ENCODE data around the gene MBD2.
"Not testable (repeated sequence)": the region's sequence is repeated elsewhere in the genome, so short reads cannot be mapped to it uniquely, and the experiment has no call there.

The MBD2 gene

DNA sequence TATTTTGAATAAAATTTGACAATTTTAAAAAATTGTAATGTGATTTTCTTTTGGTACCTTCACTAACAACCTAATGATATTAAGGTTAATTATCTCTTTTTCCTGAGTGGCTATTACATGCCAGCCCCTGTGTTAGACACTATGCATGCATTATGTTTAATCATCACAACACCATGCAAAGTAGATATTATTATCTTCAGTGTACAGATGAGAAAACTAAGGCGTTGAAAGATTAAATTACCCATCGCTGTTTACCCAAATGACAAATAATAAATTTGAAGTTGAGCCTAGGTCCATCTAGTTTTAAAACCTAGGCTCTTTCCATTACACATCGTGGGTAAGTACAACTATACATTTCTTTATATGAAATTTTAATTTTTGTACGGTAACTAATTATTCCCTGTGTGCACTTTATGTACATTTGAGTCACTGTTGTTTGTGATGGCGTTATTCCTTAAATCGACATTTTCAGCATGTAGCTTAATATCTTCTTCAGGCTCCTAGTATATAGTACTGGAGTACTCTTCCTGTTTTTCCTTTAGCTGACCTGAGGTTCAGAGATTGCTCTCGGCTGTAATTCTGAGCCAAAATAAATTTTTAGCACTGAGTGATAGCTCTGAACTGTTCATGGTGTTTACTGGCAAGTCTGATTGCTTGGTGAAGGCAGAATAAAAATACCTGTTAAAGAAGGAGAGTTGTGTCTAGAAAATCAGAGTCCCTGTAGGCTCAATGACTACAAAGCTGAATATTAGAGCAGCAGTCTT, 13.9 kb upstream of the MBD2 start:
- DNase-seq (ENCODE audit: low read depth in 1 of 2, low spot score in 1 of 2): no peak

- DNase-seq (ENCODE audit: low read depth in 1 of 2, low spot score in 1 of 2): no peak
Measured at GRCh38 chr18:54235871-54236270, 11.4 kb upstream of the MBD2 start.

GRCh38 chr18:54233747-54234146, 9.3 kb upstream of the MBD2 start:
- no peak for DNase-seq (ENCODE audit: low read depth in 1 of 2, low spot score in 1 of 2)

DNA sequence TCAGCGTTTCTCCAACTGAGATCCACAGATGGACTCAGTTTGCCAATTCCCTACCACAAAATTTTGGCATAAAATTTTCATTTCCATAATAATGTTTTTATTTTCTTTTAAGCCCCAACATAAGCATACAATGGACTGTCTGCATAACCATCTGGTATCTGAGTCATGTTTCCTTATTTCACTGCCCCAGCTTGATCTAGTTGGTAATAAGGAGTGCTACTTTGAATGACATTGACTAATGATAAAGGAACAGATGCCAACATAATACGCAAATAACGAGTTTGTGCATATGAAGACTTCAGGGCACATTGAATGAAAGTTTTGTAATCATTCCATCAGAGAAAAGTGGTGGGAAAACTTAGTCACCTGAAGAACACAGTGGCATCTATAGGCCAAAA, 8.8 kb upstream of the MBD2 start:
- no peak for DNase-seq (ENCODE audit: low read depth in 1 of 2, low spot score in 1 of 2)

GRCh38 chr18:54232485-54233227, 8.2 kb upstream of the MBD2 start:
- no peak for DNase-seq (ENCODE audit: low read depth in 1 of 2, low spot score in 1 of 2)

DNA sequence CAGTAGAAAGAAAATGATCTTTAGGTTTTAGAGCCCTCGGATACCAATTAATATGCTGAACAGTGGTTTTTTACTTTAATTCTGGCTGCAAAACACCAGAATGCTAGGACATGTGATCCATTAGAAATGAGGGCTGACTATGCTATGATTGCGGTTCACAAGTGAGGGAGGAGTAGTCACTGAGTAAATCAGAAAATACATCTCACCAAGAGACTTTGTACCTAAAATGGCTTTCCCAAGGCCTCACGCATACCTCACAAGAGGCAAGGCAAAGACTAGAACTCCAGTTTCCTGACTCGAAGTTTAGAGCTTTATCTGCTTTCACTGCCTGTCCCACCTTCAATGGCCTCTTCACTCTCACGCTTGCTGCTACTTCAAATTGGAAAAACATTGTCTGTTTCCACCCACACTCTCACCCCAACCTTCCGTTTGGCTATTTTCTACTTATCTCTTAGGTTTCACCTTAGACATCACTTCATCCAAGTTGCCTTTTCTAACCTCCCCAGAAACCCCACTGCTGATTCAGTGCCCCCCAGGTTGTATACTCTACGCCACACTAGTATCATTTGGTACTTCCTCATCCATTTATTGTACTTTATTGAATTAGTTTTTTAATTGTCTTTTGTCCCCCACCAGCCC, 5.1 kb upstream of the MBD2 start:
- no peak for DNase-seq (ENCODE audit: low read depth in 1 of 2, low spot score in 1 of 2)

DNA sequence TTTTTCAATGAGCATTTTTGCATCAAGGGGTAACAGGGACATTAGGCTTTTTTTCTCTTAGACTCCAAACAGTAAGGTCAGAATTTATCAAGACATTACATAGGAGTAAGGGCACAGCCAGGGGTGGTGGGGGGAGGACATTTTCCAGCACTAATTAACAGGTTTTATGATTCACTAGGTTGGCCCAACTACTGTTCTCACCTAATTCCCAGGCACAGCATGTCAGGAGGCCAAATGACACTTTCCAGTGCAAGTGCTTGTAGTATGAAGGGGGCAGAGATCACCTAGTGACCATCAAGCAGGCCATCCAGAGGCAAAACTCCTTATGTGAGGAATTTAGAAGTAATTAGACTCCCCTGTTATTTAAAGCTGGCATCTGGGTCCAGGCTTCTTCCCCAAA, 3.9 kb upstream of the MBD2 start:
- DNase-seq (ENCODE audit: low read depth in 1 of 2, low spot score in 1 of 2): no peak

GRCh38 chr18:54223568-54224241, 764 bp downstream of the MBD2 start:
- peak; percentile 30 to 52 for DNase-seq (ENCODE audit: low read depth in 1 of 2, low spot score in 1 of 2)

DNA sequence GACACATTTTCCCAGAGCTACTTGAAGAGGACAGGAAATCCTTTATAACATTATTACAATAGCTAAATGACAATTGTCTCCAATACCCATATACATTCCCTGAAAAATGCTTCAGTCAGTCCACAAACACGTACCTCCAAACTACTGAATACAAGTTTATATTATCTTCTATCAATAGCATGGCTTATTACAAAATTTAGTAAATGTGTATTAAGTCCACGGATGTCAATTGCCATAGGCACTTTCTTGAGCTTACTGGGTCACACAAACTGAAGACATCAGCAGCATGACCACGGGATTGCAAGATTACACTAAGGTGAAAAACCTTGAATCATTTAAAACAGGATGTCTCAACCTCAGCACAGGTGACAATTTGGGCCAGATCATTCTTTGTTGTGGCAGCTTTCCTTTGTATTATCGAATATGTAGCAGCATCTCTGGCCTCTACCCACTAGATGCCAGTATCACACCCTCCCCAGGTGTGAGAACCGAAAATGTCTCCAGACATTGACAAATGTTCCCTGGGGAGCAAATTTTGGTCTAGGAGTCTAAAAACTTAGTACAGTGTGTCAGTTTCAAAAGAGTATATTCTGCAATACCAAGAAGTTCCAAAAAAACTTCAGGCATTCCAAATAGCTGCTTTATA, 1.4 kb downstream of the MBD2 start:
- peak in 1 of 2 donors; percentile 40 for DNase-seq (ENCODE audit: low read depth in 1 of 2, low spot score in 1 of 2)

- DNase-seq (ENCODE audit: low read depth in 1 of 2, low spot score in 1 of 2): no peak
Measured at GRCh38 chr18:54220406-54220805, 4.1 kb downstream of the MBD2 start.

DNA sequence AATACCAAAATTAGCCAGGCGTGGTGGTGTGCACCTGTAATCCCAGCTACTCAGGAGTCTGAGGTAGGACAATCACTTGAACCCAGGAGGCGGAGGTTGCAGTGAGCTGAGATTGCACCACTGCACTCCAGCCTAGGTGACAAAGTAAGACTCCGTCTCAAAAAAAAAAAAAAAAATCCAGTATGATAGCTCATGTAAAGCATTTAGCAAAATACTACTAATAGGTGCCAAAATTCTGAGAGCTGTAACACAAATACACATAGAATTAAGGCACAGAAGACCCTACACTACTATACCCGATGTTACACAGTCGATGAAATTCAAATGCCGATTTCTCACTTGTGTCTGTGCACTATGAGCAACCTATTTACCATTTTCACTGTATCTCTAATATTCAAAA, 5.7 kb downstream of the MBD2 start:
- DNase-seq (ENCODE audit: low read depth in 1 of 2, low spot score in 1 of 2): not testable (repeated sequence)

DNA sequence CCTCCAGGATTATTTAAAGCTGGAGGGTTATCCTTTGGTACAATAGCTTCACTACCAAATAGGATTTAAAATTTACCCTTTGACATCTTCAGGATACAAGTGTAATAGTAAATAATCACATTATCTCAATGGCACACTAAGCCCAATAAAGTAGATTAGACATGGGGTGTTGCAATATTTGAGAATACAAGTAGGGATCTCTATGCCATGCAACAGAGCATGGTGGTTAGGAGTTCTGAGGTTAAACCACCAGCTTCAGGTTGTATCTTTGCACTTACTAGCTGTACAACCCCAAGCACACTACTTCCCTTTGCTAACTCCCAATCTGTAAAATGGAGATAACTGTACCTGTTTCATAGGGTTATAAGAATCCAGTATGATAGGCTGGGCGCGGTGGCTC, 6.2 kb downstream of the MBD2 start:
- DNase-seq (ENCODE audit: low read depth in 1 of 2, low spot score in 1 of 2): no peak

DNA sequence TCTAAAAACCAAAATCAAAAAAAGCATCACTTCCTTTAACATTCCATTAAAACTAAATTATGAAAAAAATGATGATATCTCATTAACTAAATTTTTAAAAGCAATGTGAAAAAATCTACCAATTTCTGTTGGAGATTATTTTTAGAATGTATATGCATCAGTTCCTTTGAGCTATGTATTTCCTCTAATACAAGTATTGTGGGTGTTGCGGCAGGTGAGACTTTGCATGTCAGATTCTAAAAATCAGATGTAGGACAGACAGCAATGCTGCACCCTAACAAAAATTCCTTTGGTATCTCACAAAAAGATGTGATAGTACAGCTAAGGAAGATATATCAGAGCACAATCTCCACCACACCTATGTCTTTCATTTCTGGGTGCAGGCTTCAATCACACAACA, 6.8 kb downstream of the MBD2 start:
- DNase-seq (ENCODE audit: low read depth in 1 of 2, low spot score in 1 of 2): no peak

- DNase-seq (ENCODE audit: low read depth in 1 of 2, low spot score in 1 of 2): no peak
Measured at GRCh38 chr18:54215069-54215468, 9.4 kb downstream of the MBD2 start.

- DNase-seq (ENCODE audit: low read depth in 1 of 2, low spot score in 1 of 2): no peak
Measured at GRCh38 chr18:54210463-54210862, 14.0 kb downstream of the MBD2 start.

GRCh38 chr18:54209471-54210180, 14.8 kb downstream of the MBD2 start:
- DNase-seq (ENCODE audit: low read depth in 1 of 2, low spot score in 1 of 2): no peak

GRCh38 chr18:54206447-54206846, 18.0 kb downstream of the MBD2 start:
- no peak for DNase-seq (ENCODE audit: low read depth in 1 of 2, low spot score in 1 of 2)

DNA sequence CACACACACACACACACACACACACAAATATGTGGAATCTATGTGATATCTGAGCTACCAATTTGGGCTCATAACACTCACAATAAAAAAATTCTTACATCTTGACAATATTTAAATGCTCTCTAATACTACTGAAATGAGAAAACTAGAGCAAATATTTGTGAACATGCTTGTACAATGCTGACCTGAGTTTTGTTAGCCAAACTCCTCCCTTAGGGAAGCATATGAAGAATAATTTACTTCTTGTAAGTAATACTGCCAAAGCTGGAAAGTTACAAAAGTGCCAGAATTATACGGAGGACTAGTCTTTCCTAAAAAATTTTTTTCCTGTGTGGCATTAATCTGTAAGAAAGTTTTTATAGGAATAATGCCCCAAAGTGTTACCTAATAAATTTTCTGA, 18.5 kb downstream of the MBD2 start:
- no peak for DNase-seq (ENCODE audit: low read depth in 1 of 2, low spot score in 1 of 2)

DNA sequence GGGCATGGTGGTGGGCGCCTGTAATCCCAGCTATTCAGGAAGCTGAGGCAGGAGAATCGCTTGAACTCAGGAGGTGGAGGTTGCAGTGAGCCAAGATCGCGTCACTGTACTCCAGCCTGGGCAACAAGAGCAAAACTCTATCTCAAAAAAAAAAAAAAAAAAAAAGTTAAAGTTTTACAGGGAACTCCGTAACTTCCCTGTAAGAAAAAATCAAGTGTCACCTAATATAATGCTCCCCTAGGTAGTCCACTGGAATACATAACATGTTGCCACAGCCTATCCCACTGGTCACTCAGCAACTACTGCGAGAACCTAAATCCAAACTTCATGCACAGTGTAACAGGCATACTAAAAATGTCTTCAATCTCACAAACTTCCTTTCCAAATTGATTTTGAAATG, 19.0 kb downstream of the MBD2 start:
- not testable (repeated sequence) for DNase-seq (ENCODE audit: low read depth in 1 of 2, low spot score in 1 of 2)

GRCh38 chr18:54204883-54205282, 19.6 kb downstream of the MBD2 start:
- no peak for DNase-seq (ENCODE audit: low read depth in 1 of 2, low spot score in 1 of 2)

- no peak for DNase-seq (ENCODE audit: low read depth in 1 of 2, low spot score in 1 of 2)
Measured at GRCh38 chr18:54203914-54204313, 20.6 kb downstream of the MBD2 start.

Measured in activated CD4-positive, alpha-beta T cell treated with anti-CD3 and anti-CD28 coated beads, Interleukin-2, amount 50 U/mL, for 24 hours (primary cell).